ENCODE data around the gene CYP2A7.
"Not testable (repeated sequence)": the region's sequence is repeated elsewhere in the genome, so short reads cannot be mapped to it uniquely, and the experiment has no call there.

CYP2A7 gene

GRCh38 chr19:40842012-40842411 is 40.0 kb downstream of the CYP2A7 start:
- not testable (repeated sequence) for H3K4me3 ChIP-seq (IDR thresholded peaks at IDR 0.05; ENCODE audit: insufficient read depth, low read depth, low read length); H3K4me2 ChIP-seq; H2AFZ ChIP-seq (ENCODE audit: low read depth); H3K79me2 ChIP-seq (ENCODE audit: insufficient read depth, low read depth); H3K27me3 ChIP-seq (ENCODE audit: insufficient read depth, low read depth); H4K20me1 ChIP-seq (ENCODE audit: insufficient read depth); H3K36me3 ChIP-seq (ENCODE audit: insufficient read depth); H3K4me1 ChIP-seq (ENCODE audit: low read depth, poor library complexity, severe bottlenecking); H3K27ac ChIP-seq; H3K9ac ChIP-seq

GRCh38 chr19:40838477-40838876 is 43.6 kb downstream of the CYP2A7 start:
- H3K4me3 ChIP-seq (IDR thresholded peaks at IDR 0.05; ENCODE audit: insufficient read depth, low read depth, low read length); H3K4me1 ChIP-seq (ENCODE audit: low read depth, poor library complexity, severe bottlenecking); H2AFZ ChIP-seq (ENCODE audit: low read depth); H4K20me1 ChIP-seq (ENCODE audit: insufficient read depth); H3K27ac ChIP-seq; H3K79me2 ChIP-seq (ENCODE audit: insufficient read depth, low read depth); H3K9ac ChIP-seq; H3K36me3 ChIP-seq (ENCODE audit: insufficient read depth); H3K27me3 ChIP-seq (ENCODE audit: insufficient read depth, low read depth); H3K4me2 ChIP-seq: not testable (repeated sequence)

GRCh38 chr19:40836754-40837429 is 45.1 kb downstream of the CYP2A7 start:
- TF ChIP-seq CTCF (conservative IDR thresholded peaks at IDR 0.05; ENCODE audit: low read depth, low read length) = no peak
- Histone ChIP-seq H3K27ac (no peak overlapping the region), H4K20me1 (ENCODE audit: insufficient read depth) (no peaks in the 10 kb centered on the region)

GRCh38 chr19:40833728-40834533 is 48.1 kb downstream of the CYP2A7 start:
- not testable (repeated sequence) for H4K20me1 ChIP-seq (ENCODE audit: insufficient read depth); H2AFZ ChIP-seq (ENCODE audit: low read depth); H3K36me3 ChIP-seq (ENCODE audit: insufficient read depth); H3K4me3 ChIP-seq (IDR thresholded peaks at IDR 0.05; ENCODE audit: insufficient read depth, low read depth, low read length); H3K27ac ChIP-seq; H3K79me2 ChIP-seq (ENCODE audit: insufficient read depth, low read depth); H3K27me3 ChIP-seq (ENCODE audit: insufficient read depth, low read depth); H3K9ac ChIP-seq
- H3K4me2 ChIP-seq = 0 out of 2 replicates have a peak overlapping the region, but pooled peaks have one; percentile 17
- peaks cover 15% of the 10 kb centered on the region for H3K4me1 ChIP-seq (ENCODE audit: low read depth, poor library complexity, severe bottlenecking)

More at GRCh38 chr19:40836754-40837429, 45.1 kb downstream of the CYP2A7 start:
- Histone ChIP-seq H3K4me2 (no peak overlapping the region), H3K36me3 (ENCODE audit: insufficient read depth) (no peaks in the 10 kb centered on the region), H2AFZ (ENCODE audit: low read depth) (no peak overlapping the region), H3K79me2 (ENCODE audit: insufficient read depth, low read depth) (no peaks in the 10 kb centered on the region), H3K4me3 (IDR thresholded peaks at IDR 0.05; ENCODE audit: insufficient read depth, low read depth, low read length) (no peak overlapping the region), H3K4me1 (ENCODE audit: low read depth, poor library complexity, severe bottlenecking) (peaks cover 7% of the 10 kb centered on the region), H3K9ac (no peak overlapping the region), H3K27me3 (ENCODE audit: insufficient read depth, low read depth) (no peaks in the 10 kb centered on the region)

GRCh38 chr19:40832431-40832790 is 49.6 kb downstream of the CYP2A7 start:
- not testable (repeated sequence) for H3K4me2 ChIP-seq; H3K27me3 ChIP-seq (ENCODE audit: insufficient read depth, low read depth); H3K4me3 ChIP-seq (IDR thresholded peaks at IDR 0.05; ENCODE audit: insufficient read depth, low read depth, low read length); H2AFZ ChIP-seq (ENCODE audit: low read depth); H3K27ac ChIP-seq; H3K79me2 ChIP-seq (ENCODE audit: insufficient read depth, low read depth); H3K36me3 ChIP-seq (ENCODE audit: insufficient read depth); H3K9ac ChIP-seq; H4K20me1 ChIP-seq (ENCODE audit: insufficient read depth)
- peaks cover 15% of the 10 kb centered on the region for H3K4me1 ChIP-seq (ENCODE audit: low read depth, poor library complexity, severe bottlenecking)

GRCh38 chr19:40831502-40832430 is 50.3 kb downstream of the CYP2A7 start:
- Histone ChIP-seq H3K4me3 (IDR thresholded peaks at IDR 0.05; ENCODE audit: insufficient read depth, low read depth, low read length) (no peak overlapping the region), H2AFZ (ENCODE audit: low read depth) (no peak overlapping the region), H3K27me3 (ENCODE audit: insufficient read depth, low read depth) (no peaks in the 10 kb centered on the region), H3K9ac (no peak overlapping the region), H3K4me2 (no peak overlapping the region), H3K79me2 (ENCODE audit: insufficient read depth, low read depth) (no peaks in the 10 kb centered on the region), H4K20me1 (ENCODE audit: insufficient read depth) (no peaks in the 10 kb centered on the region), H3K36me3 (ENCODE audit: insufficient read depth) (no peaks in the 10 kb centered on the region), H3K4me1 (ENCODE audit: low read depth, poor library complexity, severe bottlenecking) (peaks cover 15% of the 10 kb centered on the region), H3K27ac (no peak overlapping the region)
- TF ChIP-seq CTCF (conservative IDR thresholded peaks at IDR 0.05; ENCODE audit: low read depth, low read length) = no peak

GRCh38 chr19:40830741-40831140 is 51.3 kb downstream of the CYP2A7 start:
- H2AFZ ChIP-seq (ENCODE audit: low read depth); H3K4me3 ChIP-seq (IDR thresholded peaks at IDR 0.05; ENCODE audit: insufficient read depth, low read depth, low read length); H3K27ac ChIP-seq; H3K4me2 ChIP-seq; H4K20me1 ChIP-seq (ENCODE audit: insufficient read depth); H3K36me3 ChIP-seq (ENCODE audit: insufficient read depth); H3K79me2 ChIP-seq (ENCODE audit: insufficient read depth, low read depth); H3K27me3 ChIP-seq (ENCODE audit: insufficient read depth, low read depth); H3K9ac ChIP-seq: not testable (repeated sequence)
- peaks cover 15% of the 10 kb centered on the region for H3K4me1 ChIP-seq (ENCODE audit: low read depth, poor library complexity, severe bottlenecking)
